HepG2 (cell line): ENCODE results near the gene YIPF4. TPM values are rescaled to one million over a fixed set of nuclear protein-coding genes. Genes with fewer than 3 reads are reported as not detected.

ENCODE experiments used
- AFF4 ChIP-seq: sonication (generic); formaldehyde crosslinking; IDR thresholded peaks from 2 replicates; pipeline ENCODE4 v1.4.0; 2020; ENCODE audit warnings: missing genetic modification reagents
- MEIS2 ChIP-seq: sonication (generic); formaldehyde crosslinking; IDR thresholded peaks from 2 replicates; pipeline ENCODE4 v1.9.0; 2021; ENCODE audit warnings: mild to moderate bottlenecking, missing genetic modification reagents
- PRMT3 ChIP-seq: sonication (generic); formaldehyde crosslinking; IDR thresholded peaks from 2 replicates; pipeline ENCODE4 v1.8.1; 2022; ENCODE audit warnings: low read depth, mild to moderate bottlenecking, moderate library complexity, missing genetic modification reagents, borderline replicate concordance
- STAT5B ChIP-seq: sonication (generic); formaldehyde crosslinking; IDR thresholded peaks from 2 replicates; pipeline ENCODE4 v1.4.0; 2020; ENCODE audit warnings: missing genetic modification reagents
- STAT6 ChIP-seq: sonication (generic); formaldehyde crosslinking; IDR thresholded peaks from 2 replicates; pipeline ENCODE4 v1.4.0; 2020; ENCODE audit warnings: missing genetic modification reagents, mild to moderate bottlenecking, borderline replicate concordance
- ZNF224 ChIP-seq: sonication (generic); formaldehyde crosslinking; IDR thresholded peaks from 2 replicates; pipeline ENCODE4 v1.5.0; 2020; ENCODE audit warnings: mild to moderate bottlenecking, missing genetic modification reagents
- polyA plus RNA-seq, 8 experiments: library from polyadenylated mRNA; depleted of rRNA in 3 of 8; stranded (reverse) in 7 of 8; unstranded in 1 of 8; fragments of >200 nt; fragmentation: Illumina TruSeq in 4 of 8; extraction: Trizol in 4 of 8; gene quantifications; 2 replicates each; pipeline versions ENCODE4 v1.2.1 to v1.2.3, GENCODE V29; 2011 to 2016; ENCODE audit warnings: low read depth in 4 of 8, missing spikeins in 1 of 8, mixed read lengths in 1 of 8; ENCODE audit not compliant: insufficient read depth in 1 of 8
- total RNA-seq, 5 experiments: library from RNA; depleted of rRNA; stranded (reverse); fragments of >200 nt; fragmentation: Illumina TruSeq; extraction: Trizol; gene quantifications; 2 replicates each; pipeline ENCODE4 v1.2.3, GENCODE V29; 2016; ENCODE audit warnings: low read depth in 1 of 5
- TF ChIP-seq, protein P1 (sequence below): IDR thresholded peaks from 2 replicates; pipeline ENCODE4 v1.6.1; 2016; ENCODE audit warnings: missing compliant biosample characterization, missing genetic modification reagents, borderline replicate concordance
- TF ChIP-seq, protein P2 (sequence below): sonication (generic); formaldehyde crosslinking; IDR thresholded peaks from 2 replicates; pipeline ENCODE4 v1.4.0; 2020; ENCODE audit warnings: missing genetic modification reagents
- TF ChIP-seq, protein P3 (sequence below): sonication (generic); formaldehyde crosslinking; conservative IDR thresholded peaks from 2 replicates; pipeline ENCODE4 v1.4.0; 2020; ENCODE audit warnings: missing genetic modification reagents
- TF ChIP-seq, protein P4 (sequence below): sonication (generic); formaldehyde crosslinking; IDR thresholded peaks from 2 replicates; pipeline ENCODE4 v1.5.0; 2020; ENCODE audit warnings: missing genetic modification reagents
- TF ChIP-seq, protein P5 (sequence below): sonication (generic); formaldehyde crosslinking; IDR thresholded peaks from 2 replicates; pipeline ENCODE4 v1.5.1; 2020; ENCODE audit warnings: missing genetic modification reagents, mild to moderate bottlenecking, borderline replicate concordance

The YIPF4 gene
- total and polyA plus RNA-seq, 2 of the 13 experiments (the other 11 are each of a cell fraction or from before 2014, with no cell fraction given), result 19.0 to 43.9 TPM

GRCh38 chr2:32277674-32278477 lies at the start of gene YIPF4 (continued):
- TF ChIP-seq, protein P1, sequence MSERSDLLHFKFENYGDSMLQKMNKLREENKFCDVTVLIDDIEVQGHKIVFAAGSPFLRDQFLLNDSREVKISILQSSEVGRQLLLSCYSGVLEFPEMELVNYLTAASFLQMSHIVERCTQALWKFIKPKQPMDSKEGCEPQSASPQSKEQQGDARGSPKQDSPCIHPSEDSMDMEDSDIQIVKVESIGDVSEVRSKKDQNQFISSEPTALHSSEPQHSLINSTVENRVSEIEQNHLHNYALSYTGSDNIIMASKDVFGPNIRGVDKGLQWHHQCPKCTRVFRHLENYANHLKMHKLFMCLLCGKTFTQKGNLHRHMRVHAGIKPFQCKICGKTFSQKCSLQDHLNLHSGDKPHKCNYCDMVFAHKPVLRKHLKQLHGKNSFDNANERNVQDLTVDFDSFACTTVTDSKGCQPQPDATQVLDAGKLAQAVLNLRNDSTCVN (CRISPR knock-in tag), result peak; percentile 88
- TF ChIP-seq AFF4 (CRISPR knock-in tag), result 0 out of 2 replicates have a peak, but pooled peaks have one; percentile 82
- no peak; the same call in 1 of the 2 replicates for TF ChIP-seq ZNF224 (CRISPR knock-in tag)
- TF ChIP-seq, protein P2, sequence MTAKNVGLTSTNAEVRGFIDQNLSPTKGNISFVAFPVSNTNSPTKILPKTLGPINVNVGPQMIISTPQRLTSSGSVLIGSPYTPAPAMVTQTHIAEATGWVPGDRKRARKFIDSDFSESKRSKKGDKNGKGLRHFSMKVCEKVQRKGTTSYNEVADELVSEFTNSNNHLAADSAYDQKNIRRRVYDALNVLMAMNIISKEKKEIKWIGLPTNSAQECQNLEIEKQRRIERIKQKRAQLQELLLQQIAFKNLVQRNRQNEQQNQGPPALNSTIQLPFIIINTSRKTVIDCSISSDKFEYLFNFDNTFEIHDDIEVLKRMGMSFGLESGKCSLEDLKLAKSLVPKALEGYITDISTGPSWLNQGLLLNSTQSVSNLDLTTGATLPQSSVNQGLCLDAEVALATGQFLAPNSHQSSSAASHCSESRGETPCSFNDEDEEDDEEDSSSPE (CRISPR knock-in tag), result peak; percentile 67
- TF ChIP-seq, protein P3, sequence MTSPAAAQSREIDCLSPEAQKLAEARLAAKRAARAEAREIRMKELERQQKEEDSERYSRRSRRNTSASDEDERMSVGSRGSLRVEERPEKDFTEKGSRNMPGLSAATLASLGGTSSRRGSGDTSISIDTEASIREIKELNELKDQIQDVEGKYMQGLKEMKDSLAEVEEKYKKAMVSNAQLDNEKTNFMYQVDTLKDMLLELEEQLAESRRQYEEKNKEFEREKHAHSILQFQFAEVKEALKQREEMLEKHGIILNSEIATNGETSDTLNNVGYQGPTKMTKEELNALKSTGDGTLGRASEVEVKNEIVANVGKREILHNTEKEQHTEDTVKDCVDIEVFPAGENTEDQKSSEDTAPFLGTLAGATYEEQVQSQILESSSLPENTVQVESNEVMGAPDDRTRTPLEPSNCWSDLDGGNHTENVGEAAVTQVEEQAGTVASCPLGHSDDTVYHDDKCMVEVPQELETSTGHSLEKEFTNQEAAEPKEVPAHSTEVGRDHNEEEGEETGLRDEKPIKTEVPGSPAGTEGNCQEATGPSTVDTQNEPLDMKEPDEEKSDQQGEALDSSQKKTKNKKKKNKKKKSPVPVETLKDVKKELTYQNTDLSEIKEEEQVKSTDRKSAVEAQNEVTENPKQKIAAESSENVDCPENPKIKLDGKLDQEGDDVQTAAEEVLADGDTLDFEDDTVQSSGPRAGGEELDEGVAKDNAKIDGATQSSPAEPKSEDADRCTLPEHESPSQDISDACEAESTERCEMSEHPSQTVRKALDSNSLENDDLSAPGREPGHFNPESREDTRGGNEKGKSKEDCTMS, result no peak
- TF ChIP-seq STAT6, result no peak; the same call in 1 of the 2 replicates
- TF ChIP-seq, protein P4, sequence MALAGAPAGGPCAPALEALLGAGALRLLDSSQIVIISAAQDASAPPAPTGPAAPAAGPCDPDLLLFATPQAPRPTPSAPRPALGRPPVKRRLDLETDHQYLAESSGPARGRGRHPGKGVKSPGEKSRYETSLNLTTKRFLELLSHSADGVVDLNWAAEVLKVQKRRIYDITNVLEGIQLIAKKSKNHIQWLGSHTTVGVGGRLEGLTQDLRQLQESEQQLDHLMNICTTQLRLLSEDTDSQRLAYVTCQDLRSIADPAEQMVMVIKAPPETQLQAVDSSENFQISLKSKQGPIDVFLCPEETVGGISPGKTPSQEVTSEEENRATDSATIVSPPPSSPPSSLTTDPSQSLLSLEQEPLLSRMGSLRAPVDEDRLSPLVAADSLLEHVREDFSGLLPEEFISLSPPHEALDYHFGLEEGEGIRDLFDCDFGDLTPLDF (CRISPR knock-in tag), result peak; percentile 64
- TF ChIP-seq PRMT3 (CRISPR knock-in tag), result no peak; the same call in 1 of the 2 replicates
- TF ChIP-seq STAT5B (CRISPR knock-in tag), result no peak; the same call in 1 of the 2 replicates
- peak; percentile 81; the same call in 1 of the 2 replicates for TF ChIP-seq MEIS2
- TF ChIP-seq, protein P5, sequence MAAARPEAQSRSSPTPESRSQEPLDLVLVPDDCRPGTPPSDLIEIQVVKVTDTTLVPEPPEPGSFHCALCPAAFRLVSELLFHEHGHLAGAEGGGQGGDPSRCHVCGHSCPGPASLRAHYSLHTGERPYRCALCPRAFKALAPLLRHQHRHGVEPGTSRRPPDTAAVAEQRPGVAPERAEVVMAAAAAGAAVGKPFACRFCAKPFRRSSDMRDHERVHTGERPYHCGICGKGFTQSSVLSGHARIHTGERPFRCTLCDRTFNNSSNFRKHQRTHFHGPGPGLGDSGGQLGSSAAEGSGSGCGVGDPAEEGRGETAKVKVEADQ (CRISPR knock-in tag), result peak; percentile 81; the same call in 1 of the 2 replicates
